ENCODE data around the gene CRB1. TPM values are rescaled to one million over a fixed set of nuclear protein-coding genes. Genes with fewer than 3 reads are reported as not detected.

CRB1 gene
- total RNA-seq, 1 experiment from 2014 or later: not detected

- no peak overlapping the region for H3K4ac ChIP-seq (ENCODE audit: low read depth, low read length)
- no peak overlapping the region for H4K91ac ChIP-seq (ENCODE audit: insufficient read length, low read depth, low read length)
- H3T11ph ChIP-seq (ENCODE audit: low read length): no peak overlapping the region
- no peaks in the 10 kb centered on the region for H3K36me3 Mint-ChIP-seq (ENCODE audit: insufficient read depth in 1 of 3, low read depth in 3 of 3)
- no peaks in the 10 kb centered on the region for H3K27me3 ChIP-seq (ENCODE audit: insufficient read depth, low read length)
- H3K27ac ChIP-seq (ENCODE audit: insufficient read length, low read depth, low read length): no peak overlapping the region
- H3K27ac Mint-ChIP-seq: no peak overlapping the region
- H3K79me1 ChIP-seq (ENCODE audit: insufficient read depth, low read depth, low read length, poor library complexity, severe bottlenecking): no peaks in the 10 kb centered on the region
- no peak overlapping the region for H3K14ac ChIP-seq (ENCODE audit: insufficient read depth, low read length)
- H3K23me2 ChIP-seq (ENCODE audit: insufficient read length, low read depth, low read length, poor library complexity, severe bottlenecking): no peaks in the 10 kb centered on the region
- peaks cover 32 to 38% of the 10 kb centered on the region in 2 experiments for H3K4me1 Mint-ChIP-seq
- H3K79me2 ChIP-seq (ENCODE audit: insufficient read depth, low read length): no peaks in the 10 kb centered on the region
- no peaks in the 10 kb centered on the region for H3K9me3 Mint-ChIP-seq
- no peaks in the 10 kb centered on the region for H4K20me1 ChIP-seq (ENCODE audit: control insufficient read depth, insufficient read depth, insufficient read length)
- no peak overlapping the region for H2BK120ac ChIP-seq (ENCODE audit: low read depth, low read length, poor library complexity, severe bottlenecking)
- TF ChIP-seq, protein P1, sequence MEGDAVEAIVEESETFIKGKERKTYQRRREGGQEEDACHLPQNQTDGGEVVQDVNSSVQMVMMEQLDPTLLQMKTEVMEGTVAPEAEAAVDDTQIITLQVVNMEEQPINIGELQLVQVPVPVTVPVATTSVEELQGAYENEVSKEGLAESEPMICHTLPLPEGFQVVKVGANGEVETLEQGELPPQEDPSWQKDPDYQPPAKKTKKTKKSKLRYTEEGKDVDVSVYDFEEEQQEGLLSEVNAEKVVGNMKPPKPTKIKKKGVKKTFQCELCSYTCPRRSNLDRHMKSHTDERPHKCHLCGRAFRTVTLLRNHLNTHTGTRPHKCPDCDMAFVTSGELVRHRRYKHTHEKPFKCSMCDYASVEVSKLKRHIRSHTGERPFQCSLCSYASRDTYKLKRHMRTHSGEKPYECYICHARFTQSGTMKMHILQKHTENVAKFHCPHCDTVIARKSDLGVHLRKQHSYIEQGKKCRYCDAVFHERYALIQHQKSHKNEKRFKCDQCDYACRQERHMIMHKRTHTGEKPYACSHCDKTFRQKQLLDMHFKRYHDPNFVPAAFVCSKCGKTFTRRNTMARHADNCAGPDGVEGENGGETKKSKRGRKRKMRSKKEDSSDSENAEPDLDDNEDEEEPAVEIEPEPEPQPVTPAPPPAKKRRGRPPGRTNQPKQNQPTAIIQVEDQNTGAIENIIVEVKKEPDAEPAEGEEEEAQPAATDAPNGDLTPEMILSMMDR (conservative IDR thresholded peaks at IDR 0.05): no peak
- no peak overlapping the region for H2AFZ ChIP-seq (ENCODE audit: low read length)
- H2BK15ac ChIP-seq (ENCODE audit: low read depth, low read length): no peak overlapping the region
- H3K18ac ChIP-seq (ENCODE audit: insufficient read length, low read depth, low read length): no peak overlapping the region
- H3K4me2 ChIP-seq (ENCODE audit: insufficient read depth, insufficient read length, low read length): no peak overlapping the region
- no peak overlapping the region for H2BK5ac ChIP-seq (ENCODE audit: insufficient read length, low read length)
- H3K9ac ChIP-seq (ENCODE audit: extremely low read depth, insufficient read length, low read length): no peak overlapping the region
- no peaks in the 10 kb centered on the region for H3K27me3 Mint-ChIP-seq (ENCODE audit: low read depth)
- H4K8ac ChIP-seq (replicated peaks; ENCODE audit: insufficient read length, low read depth, low read length): no peak overlapping the region
- H3K4me3 Mint-ChIP-seq: no peak overlapping the region
- no peaks in the 10 kb centered on the region for H3K9me3 ChIP-seq (ENCODE audit: control insufficient read depth, low read depth, low read length)
- H2BK20ac ChIP-seq (ENCODE audit: low read depth, low read length, poor library complexity, severe bottlenecking): no peak overlapping the region
- DNase-seq: no peak
- WGBS (ENCODE audit: extremely low coverage, insufficient read length, low lambda C conversion rate): no CpG with 5 or more reads among the region's 3 CpGs
- peaks cover 7% of the 10 kb centered on the region for H3K4me1 ChIP-seq (ENCODE audit: insufficient read depth, low read length)
- no peak overlapping the region for H2AK5ac ChIP-seq (ENCODE audit: insufficient read length, low read length)
- H3K56ac ChIP-seq (ENCODE audit: insufficient read length, low read depth, low read length): no peak overlapping the region
- H2BK12ac ChIP-seq (ENCODE audit: insufficient read length, low read depth, low read length): no peak overlapping the region
- no peak overlapping the region for H4K5ac ChIP-seq (ENCODE audit: insufficient read length, low read depth, low read length)
- no peak overlapping the region for H3K23ac ChIP-seq (ENCODE audit: insufficient read length, low read depth, low read length)
Measured at GRCh38 chr1:197472141-197472540, 204.1 kb downstream of the CRB1 start.
